Heart left ventricle (tissue), 13 donors: ENCODE measurements around the gene GPR143.

Experiments used
- CTCF ChIP-seq, 12 donors: fragments of 200-600 bp; sonication (generic) in 4 of 12; IDR thresholded peaks; one replicate each; pipeline versions ENCODE4 v1.5.0 to v1.8.0; 2018 to 2022; ENCODE audit warnings: antibody characterized with exemption in 12 of 12, mild to moderate bottlenecking in 5 of 12
- POLR2A ChIP-seq, 2 donors: fragments of 450-650 bp; IDR thresholded peaks; one replicate each; pipeline ENCODE4 v1.6.1; 2017; ENCODE audit warnings: antibody characterized with exemption in 2 of 2, mild to moderate bottlenecking in 2 of 2, moderate library complexity in 2 of 2
- donor health status: ischemic (EF 13 %, LVEDD 7.1; RV severe dilation, severe dysfunction).
- donor health status: DM: no; HTN: yes; CAD: no.
- donor health status: DM: no; HTN: no; CAD: no.
- donor health status: ischemic (EF 25% LVEDD 6.9; RV normal size, moderate dysfunction).
- donor health status: ischemic (EF 25% LVEDD 5.7; RV mildly dilated, moderate dysfunction).
- donor health status: ischemic (EF 35%, LVEDD 5.7; RV mildly dilated, moderate dysfunction).
- donor health status: nonischemic (EF 11% LVEDD 7.7; RV severe dilation, severe dysfunction).
- donor health status: DM: yes; HTN: yes; CAD: no.
- donor health status: PGD.
- donor health status: ischemic (EF 29% LVEDD 5.4; RV normal size, mild dysfunction).
- donor health status: nonischemic (EF 23%, LVEDD 6.1; RV moderate dilation, normal function).

- no peak for TF ChIP-seq CTCF (IDR thresholded peaks at IDR 0.05)
- TF ChIP-seq POLR2A (IDR thresholded peaks at IDR 0.05) = no peak
Observed at GRCh38 chrX:9676738-9677097, 88.9 kb downstream of the GPR143 start.
